Tibial nerve (tissue), 4 donors: ENCODE measurements around the gene PDLIM7. TPM values are rescaled to one million over a fixed set of nuclear protein-coding genes. Genes with fewer than 3 reads are reported as not detected.
"Not testable (repeated sequence)": the region's sequence is repeated elsewhere in the genome, so short reads cannot be mapped to it uniquely, and the experiment has no call there.

Experiments used
- DNase-seq, 2 donors: peaks; one replicate each; pipeline ENCODE4 v3.0.0-alpha.2; 2019; ENCODE audit warnings: low spot score in 2 of 2
- H3K27ac ChIP-seq, 4 donors: fragments of 200-600 bp; sonication (generic) in 3 of 4; one replicate each; pipeline ENCODE4 v1.5.1; 2017 to 2019; ENCODE audit warnings: mild to moderate bottlenecking in 1 of 4
- H3K27me3 ChIP-seq, 2 donors: fragments of 200-600 bp; sonication (generic) in 1 of 2; one replicate each; pipeline versions ENCODE4 v1.5.1 to v1.6.0; 2017 to 2019
- H3K36me3 ChIP-seq, 3 donors: fragments of 200-600 bp; sonication (generic); one replicate each; pipeline ENCODE4 v1.5.1; 2018 to 2019
- H3K4me1 ChIP-seq, 4 donors: fragments of 200-600 bp; sonication (generic) in 3 of 4; one replicate each; pipeline ENCODE4 v1.5.1; 2017 to 2019
- H3K4me3 ChIP-seq, 4 donors: fragments of 200-600 bp; sonication (generic) in 3 of 4; one replicate each; pipeline ENCODE4 v1.5.1; 2017 to 2019; ENCODE audit warnings: mild to moderate bottlenecking in 1 of 4, moderate library complexity in 1 of 4
- H3K9me3 ChIP-seq, 4 donors: fragments of 200-600 bp; sonication (generic) in 3 of 4; one replicate each; pipeline ENCODE4 v1.5.1; 2017 to 2019
- EP300 ChIP-seq, 2 donors: sonication (generic); formaldehyde crosslinking; IDR thresholded peaks; one replicate each; pipeline ENCODE4 v1.6.1; 2017; ENCODE audit warnings: antibody characterized with exemption in 2 of 2, mild to moderate bottlenecking in 1 of 2
- POLR2A ChIP-seq, 2 donors: fragments of 450-650 bp; IDR thresholded peaks; one replicate each; pipeline ENCODE4 v1.6.1; 2017; ENCODE audit warnings: antibody characterized with exemption in 2 of 2, mild to moderate bottlenecking in 2 of 2, moderate library complexity in 2 of 2
- WGBS, 2 donors: methylation state at CpG; one replicate each; pipeline ENCODE4 v1.1.5; 2018; 5-methylcytosine and 5-hydroxymethylcytosine counted together
- total RNA-seq, 4 donors: library from RNA; depleted of rRNA; stranded (reverse); fragments of >200 nt; gene quantifications; one replicate each; pipeline ENCODE4 v1.1.0, GENCODE V29; 2016
- TF ChIP-seq, protein P1 (sequence below), 5 experiments: fragments of 200-600 bp in 3 of 5; fragments of 450-650 bp in 2 of 5; sonication (generic) in 3 of 5; IDR thresholded peaks; one replicate each; pipeline ENCODE4 v1.5.1; 2016 to 2019; ENCODE audit warnings: antibody characterized with exemption in 5 of 5, mild to moderate bottlenecking in 3 of 5, moderate library complexity in 2 of 5

Gene PDLIM7
- total RNA-seq, 4 donors from 2014 or later, result 78.0 to 138 (median 89.9) TPM

DNA sequence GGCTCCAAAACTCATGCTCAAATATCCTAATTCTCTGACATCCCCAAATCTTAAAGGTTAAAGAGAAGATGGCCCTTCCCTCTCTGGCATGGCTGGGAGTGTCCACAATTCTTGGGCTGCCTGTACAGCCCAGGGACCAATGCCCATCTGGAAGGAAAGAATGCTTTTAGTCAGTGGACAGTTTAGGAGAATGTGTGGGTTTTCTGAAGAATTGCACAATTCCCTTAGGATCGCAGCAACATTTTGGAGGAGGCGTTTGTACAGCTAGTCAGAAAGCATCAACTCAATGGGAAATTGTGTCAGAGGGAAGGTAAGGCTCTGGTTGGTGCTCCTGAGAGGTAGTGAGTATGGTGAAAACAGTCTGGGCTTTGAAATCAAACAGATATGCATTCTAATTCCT lies 42.0 kb upstream of the PDLIM7 start:
- TF ChIP-seq EP300 (IDR thresholded peaks at IDR 0.05) (peak in 1 of 2 donors; percentile 60), POLR2A (IDR thresholded peaks at IDR 0.05) (no peak)
- TF ChIP-seq, protein P1, sequence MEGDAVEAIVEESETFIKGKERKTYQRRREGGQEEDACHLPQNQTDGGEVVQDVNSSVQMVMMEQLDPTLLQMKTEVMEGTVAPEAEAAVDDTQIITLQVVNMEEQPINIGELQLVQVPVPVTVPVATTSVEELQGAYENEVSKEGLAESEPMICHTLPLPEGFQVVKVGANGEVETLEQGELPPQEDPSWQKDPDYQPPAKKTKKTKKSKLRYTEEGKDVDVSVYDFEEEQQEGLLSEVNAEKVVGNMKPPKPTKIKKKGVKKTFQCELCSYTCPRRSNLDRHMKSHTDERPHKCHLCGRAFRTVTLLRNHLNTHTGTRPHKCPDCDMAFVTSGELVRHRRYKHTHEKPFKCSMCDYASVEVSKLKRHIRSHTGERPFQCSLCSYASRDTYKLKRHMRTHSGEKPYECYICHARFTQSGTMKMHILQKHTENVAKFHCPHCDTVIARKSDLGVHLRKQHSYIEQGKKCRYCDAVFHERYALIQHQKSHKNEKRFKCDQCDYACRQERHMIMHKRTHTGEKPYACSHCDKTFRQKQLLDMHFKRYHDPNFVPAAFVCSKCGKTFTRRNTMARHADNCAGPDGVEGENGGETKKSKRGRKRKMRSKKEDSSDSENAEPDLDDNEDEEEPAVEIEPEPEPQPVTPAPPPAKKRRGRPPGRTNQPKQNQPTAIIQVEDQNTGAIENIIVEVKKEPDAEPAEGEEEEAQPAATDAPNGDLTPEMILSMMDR (IDR thresholded peaks at IDR 0.05), result no peak
- no peaks in the 10 kb centered on the region for H3K9me3 ChIP-seq
- H3K4me3 ChIP-seq, result no peak overlapping the region
- 31 to 37% methylated on average over 2 of the region's 2 CpGs for WGBS, 2 donors
- H3K36me3 ChIP-seq, result peaks cover 0 to 32% (median 16%) of the 10 kb centered on the region in 3 donors
- peaks cover 0 to 63% (median 24%) of the 10 kb centered on the region in 4 donors for H3K4me1 ChIP-seq
- peak in 1 of 2 donors; percentile 45 for DNase-seq
- H3K27ac ChIP-seq, result peak overlapping the region in 3 of 4 donors; percentile 15 to 62 (median 45)
- no peaks in the 10 kb centered on the region for H3K27me3 ChIP-seq

DNA sequence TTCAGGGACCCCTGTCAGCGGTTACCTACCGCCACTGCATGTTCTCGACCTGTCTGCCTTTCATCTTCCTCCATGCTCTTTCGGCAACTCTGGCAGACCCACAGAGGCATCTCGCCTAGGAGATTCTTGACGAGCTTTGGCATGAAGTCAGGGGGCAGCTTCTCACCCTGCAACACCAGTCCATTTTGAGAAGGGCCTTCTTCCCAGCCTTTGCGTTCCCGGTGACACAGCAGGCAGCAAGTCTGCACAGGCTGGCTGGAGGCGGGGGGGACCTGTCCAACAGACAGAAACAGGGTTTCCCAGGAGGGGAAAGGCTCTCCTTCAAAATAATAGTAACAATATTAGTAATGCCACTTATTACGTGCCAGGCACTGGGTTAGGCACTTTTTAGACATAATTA lies 41.5 kb upstream of the PDLIM7 start:
- Histone ChIP-seq H3K27me3 (no peaks in the 10 kb centered on the region), H3K9me3 (no peaks in the 10 kb centered on the region), H3K27ac (peak overlapping the region in 3 of 4 donors; percentile 15 to 71 (median 45)), H3K4me3 (no peak overlapping the region), H3K36me3 (peaks cover 0 to 36% (median 16%) of the 10 kb centered on the region in 3 donors), H3K4me1 (peaks cover 0 to 57% (median 22%) of the 10 kb centered on the region in 4 donors)
- TF ChIP-seq POLR2A (IDR thresholded peaks at IDR 0.05) (no peak), EP300 (IDR thresholded peaks at IDR 0.05) (no peak)
- TF ChIP-seq, protein P1 (IDR thresholded peaks at IDR 0.05), result no peak
- WGBS, 2 donors, result 94 to 95% methylated on average over 10 of the region's 10 CpGs
- no peak for DNase-seq

DNA sequence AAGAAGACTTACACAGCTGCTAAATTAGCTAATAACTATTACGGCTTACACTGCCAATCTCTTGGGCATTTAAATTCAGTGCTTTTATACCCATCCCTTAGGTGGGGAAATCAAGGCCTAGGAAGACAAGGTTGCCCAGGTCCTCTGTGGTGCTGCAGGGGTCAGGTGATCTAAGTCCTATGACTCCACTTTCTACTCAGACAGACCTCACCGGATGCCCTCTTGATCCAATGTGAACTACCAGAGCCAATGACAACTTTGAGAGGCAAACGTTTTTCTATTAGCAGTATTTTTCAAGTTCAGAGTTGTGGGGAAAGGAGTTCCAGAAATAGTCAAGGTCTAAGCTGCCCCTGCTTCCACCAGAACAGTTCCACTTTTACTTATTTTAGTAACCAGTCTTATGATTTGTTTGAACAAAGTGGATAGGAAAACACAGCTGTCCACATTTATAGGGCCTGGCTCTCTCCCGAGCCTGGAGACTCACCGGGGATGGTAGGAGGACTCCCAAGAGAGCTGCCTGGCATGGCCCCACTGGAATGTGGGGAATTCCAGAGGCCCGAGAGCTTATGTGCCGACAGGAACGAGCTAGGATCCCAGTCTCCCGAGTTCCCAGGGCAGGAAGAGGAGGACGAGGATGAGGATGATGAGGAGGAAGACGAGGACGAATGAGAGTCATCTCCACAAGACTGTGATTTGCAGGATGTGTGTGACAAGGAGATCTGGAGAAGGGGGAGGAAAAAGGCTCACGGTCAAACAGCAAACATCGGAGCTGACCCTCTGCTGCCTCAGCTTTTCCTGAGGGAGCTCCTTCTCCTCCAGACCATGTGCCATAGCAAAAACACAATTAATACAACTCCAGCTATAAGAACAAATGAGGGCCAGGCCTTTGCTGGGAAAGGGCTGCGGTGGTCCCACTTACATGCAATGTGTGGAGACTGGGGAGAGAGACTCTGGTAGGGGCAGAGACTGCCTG lies 40.3 kb upstream of the PDLIM7 start:
- Histone ChIP-seq H3K27ac (peak overlapping the region in 3 of 4 donors; percentile 52 to 71 (median 71)), H3K9me3 (no peaks in the 10 kb centered on the region), H3K4me1 (peaks cover 0 to 46% (median 22%) of the 10 kb centered on the region in 4 donors), H3K27me3 (no peaks in the 10 kb centered on the region), H3K36me3 (peaks cover 0 to 48% (median 16%) of the 10 kb centered on the region in 3 donors), H3K4me3 (no peak overlapping the region)
- TF ChIP-seq EP300 (IDR thresholded peaks at IDR 0.05) (no peak), POLR2A (IDR thresholded peaks at IDR 0.05) (no peak)
- TF ChIP-seq, protein P1 (IDR thresholded peaks at IDR 0.05), result no peak
- DNase-seq, result no peak
- 30 to 36% methylated on average over 15 of the region's 15 CpGs for WGBS, 2 donors

DNA sequence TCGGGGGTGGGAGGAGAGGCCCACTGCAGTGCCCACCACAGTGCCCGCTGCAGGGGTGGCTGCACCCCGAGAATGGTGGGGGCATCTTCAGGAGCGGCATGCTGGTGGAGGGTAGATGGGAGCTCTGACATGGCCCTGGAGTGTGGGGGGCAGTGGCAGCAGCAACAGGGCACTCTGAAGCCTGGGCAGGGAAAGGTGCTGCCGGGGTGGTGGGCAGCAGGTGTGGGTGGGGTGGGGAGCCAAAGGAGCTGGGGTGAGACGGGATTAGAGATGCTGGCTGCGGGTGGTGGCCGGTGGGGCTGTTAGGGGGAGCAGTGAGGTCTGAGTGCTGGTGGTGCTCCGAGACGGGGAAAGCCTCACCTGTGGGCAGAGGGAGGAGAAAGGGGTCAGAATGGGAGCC lies 39.0 kb upstream of the PDLIM7 start:
- TF ChIP-seq EP300 (IDR thresholded peaks at IDR 0.05) (no peak), POLR2A (IDR thresholded peaks at IDR 0.05) (no peak)
- TF ChIP-seq, protein P1 (IDR thresholded peaks at IDR 0.05), result no peak
- H3K27ac ChIP-seq, result peak overlapping the region in 3 of 4 donors; percentile 2 to 71 (median 71)
- no peak for DNase-seq

DNA sequence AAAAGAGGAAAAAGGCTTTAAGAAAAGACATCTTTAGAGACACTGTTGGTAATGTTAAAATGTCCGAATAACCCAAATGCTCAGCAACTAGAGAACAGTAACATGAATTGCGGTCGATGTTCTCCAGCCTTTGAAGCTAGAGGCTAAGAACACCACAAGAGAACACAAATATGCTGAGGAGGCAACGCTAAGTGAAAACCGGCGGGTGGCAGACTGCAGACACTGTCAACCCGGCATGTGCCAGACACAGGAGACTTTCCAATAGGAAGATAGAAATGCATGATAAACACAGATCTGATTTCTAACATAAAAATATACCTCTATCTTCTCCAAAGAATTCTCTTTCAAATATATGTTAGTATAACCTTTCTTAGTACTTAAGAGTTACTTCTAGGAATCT lies 37.7 kb upstream of the PDLIM7 start:
- H3K9me3 ChIP-seq, result no peaks in the 10 kb centered on the region
- no peak overlapping the region for H3K27ac ChIP-seq
- H3K27me3 ChIP-seq, result no peaks in the 10 kb centered on the region
- H3K4me3 ChIP-seq, result no peak overlapping the region
- TF ChIP-seq EP300 (IDR thresholded peaks at IDR 0.05) (no peak), POLR2A (IDR thresholded peaks at IDR 0.05) (no peak)
- TF ChIP-seq, protein P1 (IDR thresholded peaks at IDR 0.05), result no peak
- peaks cover 0 to 42% (median 22%) of the 10 kb centered on the region in 4 donors for H3K4me1 ChIP-seq
- 84 to 87% methylated on average over 7 of the region's 7 CpGs for WGBS, 2 donors
- peaks cover 0 to 73% (median 24%) of the 10 kb centered on the region in 3 donors for H3K36me3 ChIP-seq
- no peak for DNase-seq

More for the DNA sequence above, 39.0 kb upstream of the PDLIM7 start:
- Histone ChIP-seq H3K4me1 (peaks cover 0 to 46% (median 22%) of the 10 kb centered on the region in 4 donors), H3K36me3 (peaks cover 0 to 61% (median 16%) of the 10 kb centered on the region in 3 donors), H3K27me3 (no peaks in the 10 kb centered on the region), H3K4me3 (no peak overlapping the region), H3K9me3 (no peaks in the 10 kb centered on the region)
- WGBS, 2 donors, result 90 to 97% methylated on average over 10 of the region's 10 CpGs

DNA sequence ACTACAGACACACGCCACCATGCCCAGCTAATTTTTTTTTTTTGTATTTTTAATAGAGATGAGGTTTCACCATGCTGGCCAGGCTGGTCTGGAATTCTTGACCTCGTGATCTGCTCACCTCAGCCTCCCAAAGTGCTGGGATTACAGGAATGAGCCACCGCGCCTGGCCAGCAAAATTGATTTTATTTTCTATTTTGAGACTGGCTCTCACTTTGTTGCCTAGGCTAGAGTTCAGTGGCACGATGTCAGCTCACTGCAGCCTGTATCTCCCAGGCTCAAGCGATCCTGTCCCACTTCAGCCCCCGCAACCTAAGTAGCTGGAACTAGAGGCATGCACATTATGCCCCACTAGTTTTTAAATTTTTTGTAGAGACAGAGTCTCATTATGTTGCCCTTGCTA lies 37.0 kb upstream of the PDLIM7 start:
- DNase-seq, H3K27me3 ChIP-seq, H3K9me3 ChIP-seq, H3K4me3 ChIP-seq, H3K27ac ChIP-seq: not testable (repeated sequence)
- WGBS, 2 donors, result 95 to 96% methylated on average over 7 of the region's 7 CpGs
- H3K4me1 ChIP-seq, result peaks cover 0 to 35% (median 19%) of the 10 kb centered on the region in 4 donors
- H3K36me3 ChIP-seq, result peaks cover 0 to 80% (median 31%) of the 10 kb centered on the region in 3 donors
